Liver (tissue), 9 donors: Measurements from ENCODE around the gene PRELID2. TPM values are rescaled to one million over a fixed set of nuclear protein-coding genes. Genes with fewer than 3 reads are reported as not detected.

Source experiments
- DNase-seq: peaks from one replicate; pipeline ENCODE4 v3.0.0-alpha.2; 2017; ENCODE audit warnings: low spot score
- H3K27ac ChIP-seq, 2 donors: one replicate each; pipeline ENCODE4 v1.7.0; 2013; ENCODE audit warnings: inconsistent platforms in 2 of 2, low read length in 2 of 2, control low read depth in 1 of 2, low read depth in 1 of 2, mild to moderate bottlenecking in 1 of 2
- H3K27me3 ChIP-seq, 4 donors: one replicate each; pipeline versions ENCODE4 v1.6.1 to v1.7.0; 2013; ENCODE audit warnings: low read length in 3 of 4, inconsistent platforms in 1 of 4, mild to moderate bottlenecking in 1 of 4, moderate library complexity in 1 of 4; ENCODE audit not compliant: control insufficient read depth in 4 of 4, insufficient read depth in 4 of 4
- H3K36me3 ChIP-seq, 4 donors: one replicate each; pipeline versions ENCODE4 v1.6.1 to v1.7.0; 2013; ENCODE audit warnings: low read length in 3 of 4, mild to moderate bottlenecking in 3 of 4, low read depth in 1 of 4, moderate library complexity in 1 of 4; ENCODE audit not compliant: control insufficient read depth in 4 of 4, insufficient read depth in 3 of 4
- H3K4me1 ChIP-seq, 4 donors: one replicate each; pipeline versions ENCODE4 v1.6.1 to v1.7.0; 2013; ENCODE audit warnings: low read length in 3 of 4, mild to moderate bottlenecking in 3 of 4, moderate library complexity in 1 of 4; ENCODE audit not compliant: control insufficient read depth in 4 of 4, insufficient read depth in 4 of 4
- H3K4me3 ChIP-seq, 3 donors: one replicate each; pipeline versions ENCODE4 v1.6.1 to v1.7.0; 2013; ENCODE audit warnings: low read length in 3 of 3, control low read depth in 1 of 3, low read depth in 1 of 3, mild to moderate bottlenecking in 1 of 3
- H3K9ac ChIP-seq, 2 donors: one replicate each; pipeline ENCODE4 v1.7.0; 2013; ENCODE audit warnings: low read length in 2 of 2, mild to moderate bottlenecking in 2 of 2, moderate library complexity in 2 of 2, control low read depth in 1 of 2, low read depth in 1 of 2
- H3K9me3 ChIP-seq, 4 donors: one replicate each; pipeline versions ENCODE4 v1.6.1 to v1.7.0; 2013; ENCODE audit warnings: low read length in 3 of 4; ENCODE audit not compliant: control insufficient read depth in 4 of 4
- EGR1 ChIP-seq, 2 donors: IDR thresholded peaks; 2 replicates each; pipeline ENCODE4 v1.6.1; 2016 to 2018; ENCODE audit warnings: antibody characterized with exemption in 2 of 2, low read depth in 2 of 2
- FOXA1 ChIP-seq: IDR thresholded peaks from 2 replicates; pipeline ENCODE4 v1.6.1; 2016; ENCODE audit warnings: antibody characterized with exemption
- FOXA2 ChIP-seq: IDR thresholded peaks from 2 replicates; pipeline ENCODE4 v1.6.1; 2016; ENCODE audit warnings: antibody characterized with exemption
- GABPA ChIP-seq, 2 donors: IDR thresholded peaks in 1 of 2; conservative IDR thresholded peaks in 1 of 2; 2 replicates each; pipeline ENCODE4 v1.6.1; 2016; ENCODE audit warnings: antibody characterized with exemption in 2 of 2, mild to moderate bottlenecking in 1 of 2, moderate library complexity in 1 of 2
- HNF4A ChIP-seq, 2 donors: conservative IDR thresholded peaks; 2 replicates each; pipeline ENCODE4 v1.6.1; 2016; ENCODE audit warnings: antibody characterized with exemption in 2 of 2, mild to moderate bottlenecking in 2 of 2
- HNF4G ChIP-seq: IDR thresholded peaks from 2 replicates; pipeline ENCODE4 v1.6.1; 2016; ENCODE audit warnings: antibody characterized with exemption
- JUND ChIP-seq, 2 donors: IDR thresholded peaks; 2 replicates each; pipeline ENCODE4 v1.6.1; 2016; ENCODE audit warnings: antibody characterized with exemption in 2 of 2
- NR2F2 ChIP-seq: IDR thresholded peaks from 2 replicates; pipeline ENCODE4 v1.6.1; 2016; ENCODE audit warnings: antibody characterized with exemption
- RAD21 ChIP-seq, 2 donors: IDR thresholded peaks; 2 replicates each; pipeline ENCODE4 v1.6.1; 2016; ENCODE audit warnings: antibody characterized with exemption in 2 of 2, mild to moderate bottlenecking in 2 of 2
- RXRA ChIP-seq, 2 donors: IDR thresholded peaks; 2 replicates each; pipeline ENCODE4 v1.6.1; 2017 to 2018; ENCODE audit warnings: antibody characterized with exemption in 2 of 2, mild to moderate bottlenecking in 1 of 2
- SP1 ChIP-seq: IDR thresholded peaks from 2 replicates; pipeline ENCODE4 v1.6.1; 2018; ENCODE audit warnings: antibody characterized with exemption, mild to moderate bottlenecking
- TAF1 ChIP-seq: conservative IDR thresholded peaks from 2 replicates; pipeline ENCODE4 v1.6.1; 2016; ENCODE audit warnings: antibody characterized with exemption, mild to moderate bottlenecking
- YY1 ChIP-seq: IDR thresholded peaks from 2 replicates; pipeline ENCODE4 v1.6.1; 2016; ENCODE audit warnings: antibody characterized with exemption, mild to moderate bottlenecking
- WGBS: extraction: QIAGEN DNeasy Blood & Tissue Kit; methylation state at CpG from one replicate; pipeline ENCODE4 v1.1.7; 2013; 5-methylcytosine and 5-hydroxymethylcytosine counted together
- polyA plus RNA-seq, 2 donors: library from polyadenylated mRNA; stranded (reverse) in 1 of 2; unstranded in 1 of 2; fragments of 200-250 nt in 1 of 2; fragments of >200 nt in 1 of 2; fragmentation: Nextera tagmentation in 1 of 2; extraction: Ambion mirVana in 1 of 2; gene quantifications; one replicate each; pipeline versions ENCODE4 v1.2.1 to v1.2.3, GENCODE V29; 2013 to 2015
- total RNA-seq, 2 donors: library from RNA; depleted of rRNA; stranded (reverse); fragments of >200 nt; gene quantifications; one replicate each; pipeline ENCODE4 v1.2.3, GENCODE V29; 2014
- TF ChIP-seq, protein P1 (sequence below): fragments of 150-350 bp; IDR thresholded peaks from 2 replicates; pipeline ENCODE4 v1.5.1; 2017; ENCODE audit warnings: improper control_type of control experiment, low read depth, low read length; ENCODE audit not compliant: missing input control
- TF ChIP-seq, protein P2 (sequence below): IDR thresholded peaks from 2 replicates; pipeline ENCODE4 v1.6.1; 2016; ENCODE audit warnings: antibody characterized with exemption
- TF ChIP-seq, protein P3 (sequence below): IDR thresholded peaks from 2 replicates; pipeline ENCODE4 v1.6.1; 2016; ENCODE audit warnings: antibody characterized with exemption, mild to moderate bottlenecking
- TF ChIP-seq, protein P4 (sequence below): IDR thresholded peaks from 2 replicates; pipeline ENCODE4 v1.6.1; 2016; ENCODE audit warnings: antibody characterized with exemption
- TF ChIP-seq, protein P5 (sequence below): IDR thresholded peaks from 2 replicates; pipeline ENCODE4 v1.6.1; 2016; ENCODE audit warnings: antibody characterized with exemption
- donor health status: healthy.
- donor health status: healthy.
- donor health status: healthy.
- donor health status: healthy.
- donor health status: healthy.

PRELID2 gene
- total and polyA plus RNA-seq, 4 donors: 1.1 to 24.9 (median 4.5) TPM

DNA sequence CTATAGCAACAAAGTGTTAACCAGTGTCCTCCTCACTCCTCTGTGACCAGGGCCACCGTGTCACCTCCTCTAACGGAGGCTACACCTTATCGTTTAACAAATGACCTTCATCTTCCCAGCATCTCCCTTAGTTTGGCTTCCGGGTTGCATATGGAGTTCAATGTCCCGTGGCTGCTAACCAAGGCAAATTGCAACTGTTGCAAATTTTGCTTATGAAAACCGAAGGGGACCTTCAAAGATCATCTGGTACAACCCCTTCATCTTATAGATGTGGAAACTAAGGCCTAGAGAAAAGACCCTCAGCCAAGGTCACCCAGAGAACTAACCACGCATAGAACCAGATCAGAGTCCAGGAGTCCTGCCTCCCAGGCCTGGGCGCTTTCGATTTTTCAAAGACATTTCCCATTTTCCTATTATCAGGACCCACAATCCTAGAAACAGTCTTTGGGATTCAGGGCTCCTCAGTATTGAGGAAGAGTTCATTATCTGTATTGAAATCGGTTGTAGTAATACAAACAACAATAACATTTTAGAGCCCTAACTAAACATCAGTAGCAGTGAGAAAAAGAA, 1.4 kb downstream of the PRELID2 start:
- H3K9ac ChIP-seq: no peak overlapping the region

DNA sequence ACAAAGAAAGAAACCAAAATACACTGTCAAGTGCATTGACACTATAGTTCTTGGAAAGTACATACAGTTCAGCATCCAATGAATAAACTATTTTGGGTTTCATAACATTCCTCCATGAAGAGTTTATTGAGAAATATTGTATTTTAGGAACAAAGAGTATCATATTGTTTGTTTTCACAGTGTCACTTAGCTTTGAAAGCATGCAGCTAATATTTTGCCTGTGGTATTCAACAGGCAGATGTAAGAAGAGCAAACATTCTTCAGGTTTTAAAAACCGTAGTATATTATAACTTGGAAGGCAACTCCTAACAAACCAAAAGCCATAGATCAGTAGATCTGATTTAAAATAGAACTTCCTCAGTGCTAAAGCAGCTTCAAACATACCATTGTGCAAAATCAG, 4.5 kb downstream of the PRELID2 start:
- no peak overlapping the region for H3K9ac ChIP-seq
- no peaks in the 10 kb centered on the region for H3K36me3 ChIP-seq
- TF ChIP-seq RAD21 (IDR thresholded peaks at IDR 0.05) (no peak), JUND (IDR thresholded peaks at IDR 0.05) (no peak), GABPA (IDR thresholded peaks at IDR 0.05 in 1 of 2, conservative IDR thresholded peaks at IDR 0.05 in 1 of 2) (no peak), HNF4G (no peak), RXRA (IDR thresholded peaks at IDR 0.05) (no peak), YY1 (no peak), FOXA2 (no peak), HNF4A (conservative IDR thresholded peaks at IDR 0.05) (no peak), EGR1 (IDR thresholded peaks at IDR 0.05; ENCODE audit: low read depth in 2 of 2) (no peak), NR2F2 (no peak), SP1 (no peak), FOXA1 (no peak), TAF1 (no peak)
- TF ChIP-seq, protein P1, sequence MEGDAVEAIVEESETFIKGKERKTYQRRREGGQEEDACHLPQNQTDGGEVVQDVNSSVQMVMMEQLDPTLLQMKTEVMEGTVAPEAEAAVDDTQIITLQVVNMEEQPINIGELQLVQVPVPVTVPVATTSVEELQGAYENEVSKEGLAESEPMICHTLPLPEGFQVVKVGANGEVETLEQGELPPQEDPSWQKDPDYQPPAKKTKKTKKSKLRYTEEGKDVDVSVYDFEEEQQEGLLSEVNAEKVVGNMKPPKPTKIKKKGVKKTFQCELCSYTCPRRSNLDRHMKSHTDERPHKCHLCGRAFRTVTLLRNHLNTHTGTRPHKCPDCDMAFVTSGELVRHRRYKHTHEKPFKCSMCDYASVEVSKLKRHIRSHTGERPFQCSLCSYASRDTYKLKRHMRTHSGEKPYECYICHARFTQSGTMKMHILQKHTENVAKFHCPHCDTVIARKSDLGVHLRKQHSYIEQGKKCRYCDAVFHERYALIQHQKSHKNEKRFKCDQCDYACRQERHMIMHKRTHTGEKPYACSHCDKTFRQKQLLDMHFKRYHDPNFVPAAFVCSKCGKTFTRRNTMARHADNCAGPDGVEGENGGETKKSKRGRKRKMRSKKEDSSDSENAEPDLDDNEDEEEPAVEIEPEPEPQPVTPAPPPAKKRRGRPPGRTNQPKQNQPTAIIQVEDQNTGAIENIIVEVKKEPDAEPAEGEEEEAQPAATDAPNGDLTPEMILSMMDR: no peak
- TF ChIP-seq, protein P2, sequence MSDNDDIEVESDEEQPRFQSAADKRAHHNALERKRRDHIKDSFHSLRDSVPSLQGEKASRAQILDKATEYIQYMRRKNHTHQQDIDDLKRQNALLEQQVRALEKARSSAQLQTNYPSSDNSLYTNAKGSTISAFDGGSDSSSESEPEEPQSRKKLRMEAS: no peak
- TF ChIP-seq, protein P3, sequence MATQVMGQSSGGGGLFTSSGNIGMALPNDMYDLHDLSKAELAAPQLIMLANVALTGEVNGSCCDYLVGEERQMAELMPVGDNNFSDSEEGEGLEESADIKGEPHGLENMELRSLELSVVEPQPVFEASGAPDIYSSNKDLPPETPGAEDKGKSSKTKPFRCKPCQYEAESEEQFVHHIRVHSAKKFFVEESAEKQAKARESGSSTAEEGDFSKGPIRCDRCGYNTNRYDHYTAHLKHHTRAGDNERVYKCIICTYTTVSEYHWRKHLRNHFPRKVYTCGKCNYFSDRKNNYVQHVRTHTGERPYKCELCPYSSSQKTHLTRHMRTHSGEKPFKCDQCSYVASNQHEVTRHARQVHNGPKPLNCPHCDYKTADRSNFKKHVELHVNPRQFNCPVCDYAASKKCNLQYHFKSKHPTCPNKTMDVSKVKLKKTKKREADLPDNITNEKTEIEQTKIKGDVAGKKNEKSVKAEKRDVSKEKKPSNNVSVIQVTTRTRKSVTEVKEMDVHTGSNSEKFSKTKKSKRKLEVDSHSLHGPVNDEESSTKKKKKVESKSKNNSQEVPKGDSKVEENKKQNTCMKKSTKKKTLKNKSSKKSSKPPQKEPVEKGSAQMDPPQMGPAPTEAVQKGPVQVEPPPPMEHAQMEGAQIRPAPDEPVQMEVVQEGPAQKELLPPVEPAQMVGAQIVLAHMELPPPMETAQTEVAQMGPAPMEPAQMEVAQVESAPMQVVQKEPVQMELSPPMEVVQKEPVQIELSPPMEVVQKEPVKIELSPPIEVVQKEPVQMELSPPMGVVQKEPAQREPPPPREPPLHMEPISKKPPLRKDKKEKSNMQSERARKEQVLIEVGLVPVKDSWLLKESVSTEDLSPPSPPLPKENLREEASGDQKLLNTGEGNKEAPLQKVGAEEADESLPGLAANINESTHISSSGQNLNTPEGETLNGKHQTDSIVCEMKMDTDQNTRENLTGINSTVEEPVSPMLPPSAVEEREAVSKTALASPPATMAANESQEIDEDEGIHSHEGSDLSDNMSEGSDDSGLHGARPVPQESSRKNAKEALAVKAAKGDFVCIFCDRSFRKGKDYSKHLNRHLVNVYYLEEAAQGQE: no peak
- TF ChIP-seq, protein P4, sequence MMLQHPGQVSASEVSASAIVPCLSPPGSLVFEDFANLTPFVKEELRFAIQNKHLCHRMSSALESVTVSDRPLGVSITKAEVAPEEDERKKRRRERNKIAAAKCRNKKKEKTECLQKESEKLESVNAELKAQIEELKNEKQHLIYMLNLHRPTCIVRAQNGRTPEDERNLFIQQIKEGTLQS: no peak
- TF ChIP-seq, protein P5, sequence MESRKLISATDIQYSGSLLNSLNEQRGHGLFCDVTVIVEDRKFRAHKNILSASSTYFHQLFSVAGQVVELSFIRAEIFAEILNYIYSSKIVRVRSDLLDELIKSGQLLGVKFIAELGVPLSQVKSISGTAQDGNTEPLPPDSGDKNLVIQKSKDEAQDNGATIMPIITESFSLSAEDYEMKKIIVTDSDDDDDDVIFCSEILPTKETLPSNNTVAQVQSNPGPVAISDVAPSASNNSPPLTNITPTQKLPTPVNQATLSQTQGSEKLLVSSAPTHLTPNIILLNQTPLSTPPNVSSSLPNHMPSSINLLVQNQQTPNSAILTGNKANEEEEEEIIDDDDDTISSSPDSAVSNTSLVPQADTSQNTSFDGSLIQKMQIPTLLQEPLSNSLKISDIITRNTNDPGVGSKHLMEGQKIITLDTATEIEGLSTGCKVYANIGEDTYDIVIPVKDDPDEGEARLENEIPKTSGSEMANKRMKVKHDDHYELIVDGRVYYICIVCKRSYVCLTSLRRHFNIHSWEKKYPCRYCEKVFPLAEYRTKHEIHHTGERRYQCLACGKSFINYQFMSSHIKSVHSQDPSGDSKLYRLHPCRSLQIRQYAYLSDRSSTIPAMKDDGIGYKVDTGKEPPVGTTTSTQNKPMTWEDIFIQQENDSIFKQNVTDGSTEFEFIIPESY: no peak
- no peak overlapping the region for H3K4me3 ChIP-seq
- WGBS: 13% methylated on average over 1 of the region's 1 CpG
- H3K27me3 ChIP-seq: no peaks in the 10 kb centered on the region
- no peak overlapping the region for H3K27ac ChIP-seq
- H3K4me1 ChIP-seq: peaks cover 7 to 40% (median 30%) of the 10 kb centered on the region in 4 donors
- no peaks in the 10 kb centered on the region for H3K9me3 ChIP-seq
- DNase-seq: no peak

More for the DNA sequence above, 1.4 kb downstream of the PRELID2 start:
- Histone ChIP-seq H3K27ac (no peak overlapping the region), H3K36me3 (no peaks in the 10 kb centered on the region), H3K4me1 (peaks cover 0 to 36% (median 22%) of the 10 kb centered on the region in 4 donors), H3K4me3 (no peak overlapping the region), H3K27me3 (no peaks in the 10 kb centered on the region), H3K9me3 (no peaks in the 10 kb centered on the region)
- WGBS: 62% methylated on average over 10 of the region's 10 CpGs
- DNase-seq: no peak
- TF ChIP-seq FOXA2 (no peak), NR2F2 (no peak), SP1 (no peak)
- TF ChIP-seq, protein P4: no peak
